GM18526 (cell line): ENCODE results near the gene ALDH4A1.

ENCODE experiments used
- POLR2A ChIP-seq: IDR thresholded peaks from 3 replicates; pipeline ENCODE4 v1.6.1; 2011; ENCODE audit not compliant: insufficient read length; ENCODE audit errors: extremely low read depth

The ALDH4A1 gene

GRCh38 chr1:18831656-18832055 is 70.7 kb downstream of the ALDH4A1 start:
- no peak for TF ChIP-seq POLR2A

GRCh38 chr1:18830596-18830995 is 71.8 kb downstream of the ALDH4A1 start:
- no peak for TF ChIP-seq POLR2A

GRCh38 chr1:18829671-18830070 is 72.7 kb downstream of the ALDH4A1 start:
- no peak for TF ChIP-seq POLR2A

GRCh38 chr1:18828224-18828623 is 74.1 kb downstream of the ALDH4A1 start:
- TF ChIP-seq POLR2A = no peak

GRCh38 chr1:18823438-18823837 is 78.9 kb downstream of the ALDH4A1 start:
- no peak for TF ChIP-seq POLR2A
